Myocyte (in vitro differentiated cells): ENCODE data around the gene VPS11. TPM values are rescaled to one million over a fixed set of nuclear protein-coding genes. Genes with fewer than 3 reads are reported as not detected.

Experiments
- DNase-seq: peaks from one replicate; pipeline ENCODE4 v3.0.0-alpha.2; 2012; ENCODE audit warnings: low read depth
- microRNA-seq: library from miRNA; unstranded; fragments of <30 nt; microRNA quantifications from one replicate; pipeline ENCODE4, GENCODE V29; 2016
- total RNA-seq: library from RNA; depleted of rRNA; stranded (reverse); fragments of >200 nt; gene quantifications from 2 replicates; pipeline ENCODE4 v1.2.3, GENCODE V29; 2014

VPS11 gene
- total RNA-seq, 1 donor from 2014 or later = 22.0 TPM

GRCh38 chr11:119118227-119118626 lies 50.6 kb downstream of the VPS11 start:
- no peak for DNase-seq

GRCh38 chr11:119118946-119119345 lies 51.3 kb downstream of the VPS11 start:
- no peak for DNase-seq

- peak; percentile 74 for DNase-seq
These were observed 53.0 kb downstream of the VPS11 start for GRCh38 chr11:119120639-119121007.

- peak; percentile 99 for DNase-seq
These were observed 53.6 kb downstream of the VPS11 start, which contains the start of gene HINFP for GRCh38 chr11:119121008-119121810. TSS of gene HINFP (plus strand) at chr11:119121580. CDS start at chr11:119126945, 5,365 bp downstream.

- DNase-seq = no peak
These were observed 54.1 kb downstream of the VPS11 start for GRCh38 chr11:119121811-119122124.

- DNase-seq = no peak
These were observed 58.2 kb downstream of the VPS11 start for GRCh38 chr11:119125821-119126220.

- DNase-seq = no peak
These were observed 59.2 kb downstream of the VPS11 start for GRCh38 chr11:119126675-119127268.

- DNase-seq = no peak
These were observed 63.0 kb downstream of the VPS11 start for GRCh38 chr11:119130662-119131061.

Small RNA genes within 50 kb of the gene (microRNA-seq; reads per million reads assigned to microRNA genes)
- gene MIR3656 = not detected

Other genes starting within 250 kb of the VPS11 start
- gene CXCR5, start 183.9 kb upstream of the VPS11 start, total RNA-seq = not detected in 2 replicates
- gene BCL9L, start 141.9 kb upstream of the VPS11 start, total RNA-seq = 15.2 and 22.1 TPM in 2 replicates
- not detected in 2 replicates for gene UPK2, start 111.5 kb upstream of the VPS11 start, total RNA-seq
- not detected in 2 replicates for gene FOXR1, start 96.1 kb upstream of the VPS11 start, total RNA-seq
- 14.6 and 15.7 TPM in 2 replicates for gene CENATAC, start 69.7 kb upstream of the VPS11 start, total RNA-seq
- 960 and 1,378 TPM in 2 replicates for gene RPS25, start 49.5 kb upstream of the VPS11 start, total RNA-seq
- 42.4 and 53.9 TPM in 2 replicates for gene TRAPPC4, start 49.1 kb upstream of the VPS11 start, total RNA-seq
- 19.0 and 19.3 TPM in 2 replicates for gene SLC37A4, start 36.9 kb upstream of the VPS11 start, total RNA-seq
- 104 and 157 TPM in 2 replicates for gene HYOU1, start 10.6 kb upstream of the VPS11 start, total RNA-seq
- gene HMBS, start 17.1 kb downstream of the VPS11 start, total RNA-seq = 4.1 and 10.3 TPM in 2 replicates
- 24.5 and 25.5 TPM in 2 replicates for gene DPAGT1, start 34.0 kb downstream of the VPS11 start, total RNA-seq
- gene C2CD2L, start 39.5 kb downstream of the VPS11 start, total RNA-seq = 19.3 and 19.7 TPM in 2 replicates
- 12.9 and 16.7 TPM in 2 replicates for gene HINFP, start 53.8 kb downstream of the VPS11 start, total RNA-seq
- 0.08 and 0.16 TPM in 2 replicates for gene ABCG4, start 81.2 kb downstream of the VPS11 start, total RNA-seq
- gene NLRX1, start 100.9 kb downstream of the VPS11 start, total RNA-seq = 22.8 and 24.1 TPM in 2 replicates
- not detected in 2 replicates for gene NHERF4, start 117.7 kb downstream of the VPS11 start, total RNA-seq
- 8.2 and 9.1 TPM in 2 replicates for gene CBL, start 138.5 kb downstream of the VPS11 start, total RNA-seq
- 57.3 and 68.7 TPM in 2 replicates for gene MCAM, start 249.3 kb downstream of the VPS11 start, total RNA-seq